ENCODE data around the gene CCDC167.

Gene CCDC167

DNA sequence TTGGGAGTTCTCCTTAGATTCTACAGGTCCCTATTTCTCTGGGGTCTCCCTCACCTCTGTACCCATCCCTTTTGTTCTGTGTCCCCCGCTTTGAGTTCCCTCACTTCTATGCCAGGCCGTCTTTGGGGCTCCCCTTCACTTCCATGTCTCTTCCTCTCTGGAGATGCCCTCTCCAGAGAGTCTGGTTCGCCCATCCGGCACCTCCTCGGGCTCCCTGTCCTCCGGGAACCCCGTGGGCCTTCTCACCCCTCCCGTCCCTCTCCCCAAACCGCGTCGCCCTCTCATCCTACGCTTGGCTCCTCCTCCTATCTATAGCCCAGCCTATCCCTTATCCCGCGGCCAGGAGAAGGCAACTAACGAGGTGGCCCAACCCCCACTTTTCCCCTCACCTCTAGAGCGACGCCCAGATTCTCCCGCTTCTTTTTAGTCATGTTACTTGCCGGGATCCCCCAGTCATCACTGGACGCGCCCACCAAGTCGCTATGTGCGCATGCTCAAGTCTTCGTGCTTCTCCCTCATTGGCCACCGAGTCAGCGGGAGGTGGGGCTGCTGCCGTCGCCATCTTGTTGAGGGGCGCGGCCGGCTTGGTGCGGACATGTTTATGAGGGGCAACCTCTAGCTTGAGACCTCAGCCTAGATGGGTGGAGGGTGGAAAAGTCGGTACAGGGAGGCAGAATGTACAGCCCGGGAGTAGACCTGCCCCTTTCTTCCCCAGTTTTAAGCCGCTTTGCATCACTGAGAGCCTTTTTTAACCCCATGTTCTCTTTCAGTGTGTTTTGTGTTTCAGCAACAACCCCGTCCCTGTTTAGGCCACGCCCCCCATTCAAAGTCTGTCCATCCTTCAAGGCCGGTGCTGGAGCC, at the start of gene CCDC167:
CCDC167 (minus strand) TSS at position 461 of the 861 bp plus-strand sequence; CDS start at position 431, 30 bp downstream.
- peak; percentile 99 for DNase-seq

DNA sequence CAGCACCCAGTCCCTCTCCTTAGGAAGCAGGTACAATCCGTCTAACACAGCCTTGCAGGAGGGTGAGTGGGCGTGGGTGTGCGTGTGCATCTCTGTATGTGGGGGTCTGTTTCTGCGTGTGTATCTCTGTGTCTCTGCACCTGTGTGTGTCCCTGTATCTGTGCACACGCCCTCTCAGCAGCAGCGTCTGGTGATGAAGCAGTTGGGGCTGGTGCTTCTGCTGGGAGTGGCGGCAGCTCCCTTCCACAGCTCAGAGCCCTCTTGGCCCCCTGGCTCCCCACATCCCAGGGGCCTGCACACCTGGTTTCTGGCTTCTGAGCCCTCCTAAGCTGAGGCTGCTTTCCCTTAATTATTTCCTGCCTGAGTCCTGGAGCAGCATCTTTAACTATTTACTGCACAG, 49.5 kb upstream of the CCDC167 start:
- no peak for DNase-seq

GRCh38 chr6:37548067-37548674, 48.5 kb upstream of the CCDC167 start:
- DNase-seq = no peak

GRCh38 chr6:37547564-37548061, 47.9 kb upstream of the CCDC167 start:
- no peak for DNase-seq

GRCh38 chr6:37546141-37546871, 46.6 kb upstream of the CCDC167 start:
- peak; percentile 91 for DNase-seq

GRCh38 chr6:37544530-37544929, 44.8 kb upstream of the CCDC167 start:
- DNase-seq = no peak

GRCh38 chr6:37543361-37543760, 43.7 kb upstream of the CCDC167 start:
- DNase-seq = no peak

DNA sequence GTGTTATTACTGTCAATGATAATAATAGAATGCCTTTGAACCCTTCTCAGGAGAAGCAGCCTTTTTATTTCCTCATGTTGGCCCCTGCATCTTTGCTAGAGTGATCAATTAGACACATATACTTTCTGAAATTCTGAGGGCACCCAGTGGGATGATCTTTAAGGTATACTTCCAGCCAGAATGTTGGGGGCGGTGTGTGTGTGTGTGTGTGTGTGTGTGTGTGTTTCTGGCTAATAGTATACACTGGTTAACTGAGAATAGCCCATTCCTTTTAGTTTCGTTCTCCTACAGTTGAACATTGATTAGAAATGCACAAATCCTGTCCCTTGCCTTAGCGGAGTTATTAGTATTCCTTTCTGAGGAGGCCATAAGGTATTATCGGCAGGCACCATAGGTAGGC, 41.7 kb upstream of the CCDC167 start:
- DNase-seq = no peak

GRCh38 chr6:37540390-37540789, 40.7 kb upstream of the CCDC167 start:
- no peak for DNase-seq

DNA sequence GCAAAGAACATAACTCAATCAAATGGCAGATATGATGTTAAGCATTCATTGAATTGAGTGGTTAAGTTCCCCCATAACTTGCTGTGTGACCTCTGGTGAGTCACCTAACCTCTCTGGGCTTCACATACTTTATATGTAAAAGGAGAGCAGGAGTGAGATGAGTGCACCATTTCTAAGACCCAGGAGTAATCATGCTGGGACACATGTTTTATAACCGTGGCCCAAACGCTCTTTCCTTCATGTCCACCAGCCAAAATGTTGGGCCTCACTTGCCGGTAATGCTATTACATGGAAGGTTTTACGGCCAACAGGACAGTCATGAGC, 40.3 kb upstream of the CCDC167 start:
- DNase-seq = no peak

GRCh38 chr6:37539171-37540028, 39.7 kb upstream of the CCDC167 start:
- DNase-seq = no peak

GRCh38 chr6:37538107-37538506, 38.4 kb upstream of the CCDC167 start:
- peak; percentile 76 for DNase-seq

GRCh38 chr6:37537548-37537947, 37.9 kb upstream of the CCDC167 start:
- no peak for DNase-seq

- DNase-seq = no peak
Observed at GRCh38 chr6:37536491-37537190, 36.9 kb upstream of the CCDC167 start.

- no peak for DNase-seq
Observed at GRCh38 chr6:37535759-37536490, 36.2 kb upstream of the CCDC167 start.

GRCh38 chr6:37535428-37535758, 35.7 kb upstream of the CCDC167 start:
- no peak for DNase-seq

GRCh38 chr6:37534893-37535292, 35.2 kb upstream of the CCDC167 start:
- no peak for DNase-seq

DNA sequence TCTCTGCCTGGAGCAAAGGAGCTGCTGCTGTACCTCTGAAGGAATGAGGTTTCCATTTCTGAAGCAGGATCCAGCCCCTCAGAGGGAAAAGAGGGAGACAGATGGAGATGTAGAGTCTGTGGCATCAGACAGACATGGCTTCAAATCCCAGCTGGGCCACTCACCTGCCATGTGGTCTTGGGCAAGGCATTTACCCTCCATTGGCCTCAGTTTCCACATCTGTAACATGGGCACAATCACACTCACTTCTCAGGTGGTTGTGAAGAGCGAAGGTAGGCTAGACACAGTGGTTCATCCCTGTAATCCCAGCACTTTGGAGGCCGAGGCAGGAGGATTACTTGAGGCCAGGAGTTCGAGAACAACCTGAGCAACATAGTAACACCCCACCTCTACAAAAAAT, 32.4 kb upstream of the CCDC167 start:
- DNase-seq = no peak

GRCh38 chr6:37531437-37532036, 31.8 kb upstream of the CCDC167 start:
- no peak for DNase-seq

DNA sequence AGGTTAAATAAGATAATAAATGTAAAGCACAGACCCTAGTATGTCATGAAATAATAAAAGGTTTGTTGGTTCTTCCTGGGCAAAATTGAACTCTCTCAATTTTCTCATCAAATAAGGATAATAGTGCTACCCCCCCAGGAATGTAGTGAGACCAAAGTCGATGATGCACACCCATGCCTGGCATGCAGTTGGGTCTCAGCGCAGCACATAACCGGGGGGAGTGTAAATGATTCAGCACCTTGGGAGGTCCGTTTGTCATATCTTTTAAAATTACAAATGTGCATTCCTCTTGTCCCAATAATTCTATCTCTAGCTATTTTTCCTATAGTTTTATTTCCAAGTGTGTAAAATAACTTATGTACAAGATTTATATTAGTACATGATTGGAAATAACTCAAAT, 31.3 kb upstream of the CCDC167 start:
- no peak for DNase-seq

DNA sequence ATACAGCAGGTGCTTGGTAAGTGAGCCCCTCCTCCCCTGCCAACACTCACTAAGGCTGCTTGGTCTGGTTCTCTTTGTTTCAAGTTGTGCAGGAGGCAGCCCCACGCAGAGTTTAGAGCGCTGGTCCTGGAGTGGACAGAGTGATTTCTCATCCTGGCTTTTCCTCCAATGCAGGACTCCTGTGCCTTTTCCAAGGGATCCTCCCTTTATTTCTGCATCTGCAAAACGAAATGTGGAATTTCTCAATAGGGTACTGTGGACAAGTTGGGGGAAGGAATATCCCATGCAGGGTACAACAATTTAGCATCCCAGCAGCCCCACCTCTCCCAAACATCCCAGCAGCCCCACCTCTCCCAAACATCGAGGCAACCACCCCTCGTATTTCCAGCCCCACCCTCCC, 30.6 kb upstream of the CCDC167 start:
- DNase-seq = no peak
